RKO (cell line): ENCODE results near the gene OR2V1.
"Not testable (repeated sequence)": the region's sequence is repeated elsewhere in the genome, so short reads cannot be mapped to it uniquely, and the experiment has no call there.

Experiments
- DNase-seq: peaks from one replicate; pipeline ENCODE4 v3.0.0-alpha.2; 2016; ENCODE audit warnings: low spot score

Gene OR2V1, protein sequence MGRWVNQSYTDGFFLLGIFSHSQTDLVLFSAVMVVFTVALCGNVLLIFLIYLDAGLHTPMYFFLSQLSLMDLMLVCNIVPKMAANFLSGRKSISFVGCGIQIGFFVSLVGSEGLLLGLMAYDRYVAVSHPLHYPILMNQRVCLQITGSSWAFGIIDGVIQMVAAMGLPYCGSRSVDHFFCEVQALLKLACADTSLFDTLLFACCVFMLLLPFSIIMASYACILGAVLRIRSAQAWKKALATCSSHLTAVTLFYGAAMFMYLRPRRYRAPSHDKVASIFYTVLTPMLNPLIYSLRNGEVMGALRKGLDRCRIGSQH

DNA sequence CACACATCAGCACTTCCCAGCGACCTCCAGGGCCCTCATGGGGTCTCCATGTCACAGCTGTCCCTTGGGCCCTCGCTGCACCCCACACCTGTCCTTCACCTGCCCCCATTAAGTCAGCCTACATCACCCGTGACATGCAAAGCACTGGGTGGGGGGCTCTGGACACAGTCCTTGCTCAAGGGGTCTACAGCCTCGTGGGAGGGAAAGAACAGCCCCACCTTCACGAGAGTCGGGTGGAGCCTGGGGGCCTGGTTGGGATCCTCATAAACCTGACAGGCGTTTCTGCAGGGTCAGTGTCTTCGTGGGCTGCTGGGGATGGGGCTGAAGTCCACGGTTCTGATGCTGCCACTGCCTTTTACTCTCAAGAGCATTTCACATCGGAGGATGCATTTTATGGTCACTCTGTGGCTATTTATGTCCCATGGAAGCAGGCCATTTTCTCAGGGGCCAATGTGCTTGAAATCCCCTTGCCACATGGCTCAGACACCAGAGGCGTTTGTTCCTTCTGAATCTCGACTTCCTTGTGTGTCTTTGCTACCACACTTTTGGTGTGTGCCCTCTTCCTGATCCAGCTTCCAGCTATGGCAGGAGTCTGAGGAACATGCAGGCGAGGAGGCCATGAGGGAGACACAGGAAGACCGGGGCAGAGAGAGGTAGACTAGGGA, at the start of gene OR2V1:
Gene OR2V1, minus strand, starts transcription at position 338 of the 665 bp plus-strand sequence. CDS start 5,865 bp downstream, outside the sequence.
- DNase-seq, result no peak

- not testable (repeated sequence) for DNase-seq
Observed at GRCh38 chr5:181177559-181177958, 46.6 kb upstream of the OR2V1 start.

- no peak for DNase-seq
Observed at GRCh38 chr5:181176254-181176952, 45.4 kb upstream of the OR2V1 start.

GRCh38 chr5:181173420-181174342, 42.7 kb upstream of the OR2V1 start:
- peak; percentile 66 for DNase-seq

GRCh38 chr5:181173027-181173419, 42.1 kb upstream of the OR2V1 start:
- no peak for DNase-seq

DNA sequence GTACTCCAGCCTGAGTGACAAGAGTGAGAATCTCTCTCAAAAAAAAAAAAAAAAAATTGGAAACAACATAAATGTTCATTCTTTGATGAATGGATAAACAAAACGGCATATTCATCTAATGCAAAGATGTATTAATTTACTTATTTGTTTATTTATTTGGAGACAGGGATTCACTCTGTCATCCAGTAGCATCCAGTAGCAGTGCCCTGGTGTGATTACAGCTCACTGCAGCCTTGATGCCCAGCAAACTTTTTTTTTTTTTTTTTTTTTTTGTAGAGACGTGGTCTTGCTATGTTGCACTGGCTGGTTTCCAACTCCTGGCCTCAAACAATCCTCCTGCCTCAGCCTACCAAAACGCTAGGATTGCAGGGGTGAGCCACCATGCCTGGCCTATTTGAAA, 40.8 kb upstream of the OR2V1 start:
- DNase-seq, result no peak

DNA sequence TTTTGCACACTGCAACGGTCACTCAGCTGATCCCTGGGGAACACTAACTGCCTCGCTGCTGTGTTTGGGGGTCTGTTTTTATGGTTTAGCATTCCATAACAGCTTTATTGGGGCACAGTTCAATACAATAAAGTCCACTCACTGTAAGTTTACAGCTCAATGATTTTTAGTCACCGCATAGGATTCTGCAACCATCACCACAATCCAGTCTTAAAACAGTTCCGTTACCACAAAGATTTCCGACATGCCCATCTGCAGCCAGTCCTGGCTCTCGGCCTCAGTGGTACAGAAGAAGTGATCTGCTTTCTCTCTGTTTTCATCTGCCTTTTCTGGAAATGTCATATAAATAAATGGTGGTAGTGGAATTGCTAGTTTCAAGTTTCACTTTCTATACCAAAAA, 40.0 kb upstream of the OR2V1 start:
- no peak for DNase-seq

DNA sequence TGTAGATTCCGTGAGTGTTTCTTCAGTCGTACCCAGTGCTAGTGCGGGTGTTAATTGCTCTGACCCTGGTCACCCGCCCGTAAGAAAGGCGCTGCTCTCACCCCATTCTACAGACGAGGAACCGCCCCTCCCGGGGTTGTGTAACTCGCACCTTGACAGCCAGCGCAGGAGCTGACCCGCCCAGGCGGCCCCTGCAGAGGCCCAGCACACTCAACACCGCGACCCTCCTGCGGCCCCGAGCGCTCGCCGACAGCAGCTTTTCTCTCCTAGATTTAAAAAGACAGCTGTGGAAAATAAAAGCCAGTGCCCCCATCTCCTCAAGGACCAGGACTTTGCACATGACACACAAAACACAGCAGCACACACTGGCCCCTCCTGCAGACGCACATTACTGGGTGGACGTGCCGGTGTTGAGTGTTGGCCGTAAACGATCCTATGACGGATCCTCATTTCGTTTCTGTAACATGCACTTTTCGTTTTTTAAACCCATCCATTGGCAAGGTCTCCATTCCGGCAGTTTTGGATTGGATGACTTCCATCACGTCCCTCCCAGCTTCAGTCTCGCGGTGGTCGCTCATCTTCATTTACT, 39.4 kb upstream of the OR2V1 start:
- no peak for DNase-seq

DNA sequence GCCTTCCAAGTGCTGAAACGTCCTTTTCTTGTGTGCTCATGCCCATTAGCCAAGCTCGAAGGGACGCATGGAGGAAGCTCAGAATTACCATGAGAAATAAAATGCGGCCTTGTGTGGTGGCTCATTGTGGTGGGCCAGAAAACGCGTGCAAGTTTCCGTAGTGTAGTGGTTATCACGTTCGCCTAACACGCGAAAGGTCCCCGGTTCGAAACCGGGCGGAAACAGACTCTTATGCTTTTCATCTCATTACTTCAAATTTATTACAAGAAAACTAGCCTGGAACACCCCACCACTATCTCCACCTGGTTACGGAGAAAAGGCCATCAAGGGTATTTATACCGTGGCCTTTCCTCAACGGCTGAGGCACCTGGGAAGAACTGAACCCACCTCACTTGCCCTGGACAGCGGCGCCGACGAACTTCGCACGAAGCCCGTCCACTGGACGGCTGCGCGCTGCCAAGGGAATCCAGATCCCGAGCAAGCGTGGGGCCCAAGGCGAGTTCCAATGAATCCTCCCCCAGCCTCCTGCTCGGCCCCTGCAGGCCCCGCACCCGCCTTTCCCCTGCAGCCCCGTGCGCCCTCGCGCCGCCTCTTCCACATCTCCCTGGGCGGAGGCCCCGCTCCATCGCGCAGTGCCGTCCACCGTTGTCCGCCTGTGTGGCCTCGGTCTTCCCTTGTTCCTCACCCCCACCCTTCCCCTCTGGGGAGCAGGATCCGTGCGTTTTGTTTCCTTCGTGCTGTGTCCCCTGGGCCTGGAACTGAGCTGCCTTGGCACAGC, 38.7 kb upstream of the OR2V1 start:
- DNase-seq, result not testable (repeated sequence)

- no peak for DNase-seq
Observed at GRCh38 chr5:181168595-181169118, 37.7 kb upstream of the OR2V1 start.

- DNase-seq, result no peak
Observed at GRCh38 chr5:181167814-181168488, 37.0 kb upstream of the OR2V1 start.

DNA sequence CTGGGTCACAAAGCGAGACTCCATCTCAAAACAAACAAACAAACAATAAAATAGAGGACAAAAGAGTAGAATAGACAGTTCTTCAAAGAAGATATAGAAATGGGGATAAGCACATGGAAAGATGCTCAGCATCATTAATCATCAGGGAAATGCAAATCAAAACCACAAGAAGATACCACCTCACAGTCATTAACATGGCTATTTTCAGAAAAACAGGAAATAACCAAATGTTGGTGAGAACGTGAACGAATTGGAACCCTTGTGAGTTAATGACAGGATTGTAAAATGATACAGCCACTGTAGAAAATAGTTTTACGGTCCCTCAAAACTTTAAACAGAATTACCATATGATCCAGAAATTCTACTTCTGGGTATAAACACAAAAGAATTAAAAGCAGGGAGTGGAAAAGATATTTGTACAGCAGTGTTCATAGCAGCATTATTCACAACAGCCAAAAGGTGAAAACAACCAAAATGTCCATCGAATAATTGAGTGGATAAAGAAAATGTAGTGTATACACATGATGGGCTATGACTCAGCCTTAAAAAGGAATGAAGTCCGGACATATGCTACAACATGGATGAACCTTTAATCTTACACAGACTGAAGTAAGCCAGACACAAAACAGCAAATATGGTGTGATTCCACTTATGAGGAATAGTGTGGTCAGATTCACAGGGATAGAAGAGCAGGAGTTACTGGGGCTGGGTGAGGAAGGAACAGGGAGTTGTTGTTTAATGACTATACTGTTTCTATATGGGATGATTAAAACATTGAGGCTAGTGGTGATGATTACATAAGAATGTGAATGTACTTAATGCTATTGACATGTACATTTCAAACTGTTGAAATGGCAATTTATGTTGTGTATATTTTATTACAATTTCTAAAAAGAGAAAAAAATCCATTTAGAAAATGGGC, 36.1 kb upstream of the OR2V1 start:
- DNase-seq, result no peak

GRCh38 chr5:181164076-181164952, 33.3 kb upstream of the OR2V1 start:
- no peak for DNase-seq

- DNase-seq, result no peak
Observed at GRCh38 chr5:181163487-181164075, 32.6 kb upstream of the OR2V1 start.

DNA sequence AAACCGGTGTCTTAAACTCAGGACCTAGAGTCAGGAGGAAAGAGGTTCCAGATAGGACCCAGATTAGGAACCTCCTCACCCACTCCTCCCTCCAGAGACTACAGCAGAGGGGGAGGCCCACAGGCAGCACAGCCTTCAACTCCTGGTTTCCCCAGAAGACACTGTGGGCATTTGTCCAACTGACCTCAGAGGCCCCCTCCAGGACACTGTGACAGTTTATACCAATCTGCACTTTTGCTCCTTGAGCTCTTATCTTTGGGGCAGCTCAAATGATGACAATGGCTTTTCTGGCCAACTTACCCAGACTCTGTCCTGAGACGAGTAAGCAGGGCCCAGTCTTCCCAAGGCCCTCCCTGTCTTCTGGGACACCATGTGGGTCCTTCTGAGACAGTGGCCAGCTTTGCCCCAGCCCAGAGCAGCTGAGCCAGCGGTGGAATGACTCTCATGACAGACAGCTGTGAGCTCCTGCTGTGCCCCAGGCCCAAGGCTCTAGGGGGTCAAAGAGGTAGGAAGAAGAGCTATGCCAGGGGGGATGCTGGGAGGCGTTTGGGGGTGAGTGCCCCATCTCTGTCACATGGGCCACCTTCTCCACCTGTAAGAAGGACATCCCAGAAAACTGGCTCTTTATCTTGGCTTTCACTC, 30.7 kb upstream of the OR2V1 start:
- DNase-seq, result no peak

DNA sequence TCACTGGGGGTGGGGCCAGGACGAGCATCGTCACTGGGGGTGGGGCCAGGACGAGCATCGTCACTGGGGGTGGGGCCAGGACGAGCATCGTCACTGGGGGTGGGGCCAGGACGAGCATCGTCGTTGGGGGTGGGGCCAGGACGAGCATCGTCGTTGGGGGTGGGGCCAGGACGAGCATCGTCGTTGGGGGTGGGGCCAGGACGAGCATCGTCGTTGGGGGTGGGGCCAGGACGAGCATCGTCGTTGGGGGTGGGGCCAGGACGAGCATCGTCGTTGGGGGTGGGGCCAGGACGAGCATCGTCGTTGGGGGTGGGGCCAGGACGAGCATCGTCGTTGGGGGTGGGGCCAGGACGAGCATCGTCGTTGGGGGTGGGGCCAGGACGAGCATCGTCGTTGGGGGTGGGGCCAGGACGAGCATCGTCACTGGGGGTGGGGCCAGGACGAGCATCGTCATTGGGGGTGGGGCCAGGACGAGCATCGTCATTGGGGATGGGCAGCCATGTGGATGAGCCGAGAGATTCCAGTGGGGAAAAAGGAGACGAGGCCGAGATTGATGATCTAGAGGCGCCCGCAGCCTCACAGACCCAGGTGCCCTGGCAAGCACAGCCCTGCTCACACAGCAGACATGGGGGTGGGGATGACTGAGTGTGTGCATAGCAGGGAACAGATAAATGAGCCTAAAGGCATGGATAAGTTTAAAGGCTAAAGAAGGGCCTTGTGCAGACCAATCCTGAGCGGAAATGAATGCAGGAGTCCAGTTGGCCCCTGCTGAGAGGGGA, 30.0 kb upstream of the OR2V1 start:
- DNase-seq, result peak; percentile 67
